ENCODE results near the gene SURF1.
A peak's percentile ranks its signal among the peaks of the same experiment; 100 is the strongest.

Gene SURF1

GRCh38 chr9:133360400-133361393 is 4.4 kb upstream of the SURF1 start:
- DNase-seq = no peak

- DNase-seq = peak in 1 of 2 experiments; percentile 15
Measured at GRCh38 chr9:133359399-133360175, 3.3 kb upstream of the SURF1 start.

- no peak for DNase-seq
Measured at GRCh38 chr9:133357656-133358055, 1.4 kb upstream of the SURF1 start.

GRCh38 chr9:133355881-133356357 is 368 bp downstream of the SURF1 start:
- DNase-seq = no peak

GRCh38 chr9:133354766-133355165 is 1.5 kb downstream of the SURF1 start:
- no peak for DNase-seq

- DNase-seq = no peak
Measured at GRCh38 chr9:133353548-133353947, 2.7 kb downstream of the SURF1 start.

- no peak for DNase-seq
Measured at GRCh38 chr9:133352635-133353340, 3.5 kb downstream of the SURF1 start.

GRCh38 chr9:133351908-133352634 is 4.2 kb downstream of the SURF1 start:
- peak in 1 of 2 experiments; percentile 22 for DNase-seq

GRCh38 chr9:133351526-133351907 is 4.8 kb downstream of the SURF1 start:
- no peak for DNase-seq

GRCh38 chr9:133349965-133350616 is 6.2 kb downstream of the SURF1 start:
- no peak for DNase-seq

GRCh38 chr9:133348718-133349573 is 7.3 kb downstream of the SURF1 start:
- DNase-seq = no peak

- DNase-seq = peak; percentile 90 to 91
Measured at GRCh38 chr9:133347985-133348717, 8.1 kb downstream of the SURF1 start, which contains the start of the genes MED22 and RPL7A. MED22 (minus strand) TSS chr9:133348131; CDS start chr9:133346662, 1,469 bp downstream. RPL7A (plus strand) TSS chr9:133348218; CDS start chr9:133348244, 26 bp downstream.

- DNase-seq = peak in 1 of 2 experiments; percentile 47
Measured at GRCh38 chr9:133347515-133347984, 8.7 kb downstream of the SURF1 start.

- no peak for DNase-seq
Measured at GRCh38 chr9:133346021-133346785, 10.1 kb downstream of the SURF1 start.

GRCh38 chr9:133345596-133345995 is 10.7 kb downstream of the SURF1 start:
- no peak for DNase-seq

- DNase-seq = no peak
Measured at GRCh38 chr9:133344979-133345378, 11.3 kb downstream of the SURF1 start.

- DNase-seq = no peak
Measured at GRCh38 chr9:133344071-133344470, 12.2 kb downstream of the SURF1 start.

GRCh38 chr9:133342570-133342969 is 13.7 kb downstream of the SURF1 start:
- DNase-seq = no peak

- DNase-seq = no peak
Measured at GRCh38 chr9:133342069-133342406, 14.2 kb downstream of the SURF1 start.
